Left forelimb (tissue), 1 donor: ENCODE data around the gene PCDHGA10.
"Not testable (repeated sequence)": the region's sequence is repeated elsewhere in the genome, so short reads cannot be mapped to it uniquely, and the experiment has no call there.

Experiments
- DNase-seq: peaks from one replicate; pipeline ENCODE4 v3.0.0-alpha.2; 2018; ENCODE audit warnings: low spot score

PCDHGA10 gene

GRCh38 chr5:141412854-141413539 is at the start of gene PCDHGA10:
Gene PCDHGA10 (plus strand): TSS chr5:141412987. CDS start chr5:141413176, 189 bp downstream.
- no peak for DNase-seq

- DNase-seq = no peak
Measured at GRCh38 chr5:141363952-141364660, 48.7 kb upstream of the PCDHGA10 start, which contains the start of gene PCDHGA5. Gene PCDHGA5 (plus strand): TSS chr5:141364162. CDS start chr5:141364331, 169 bp downstream.

- no peak for DNase-seq
Measured at GRCh38 chr5:141366016-141366896, 46.5 kb upstream of the PCDHGA10 start.

GRCh38 chr5:141369994-141370848 is 42.6 kb upstream of the PCDHGA10 start, which contains the start of gene PCDHGB3:
Gene PCDHGB3 (plus strand): TSS chr5:141370242. CDS start chr5:141370395, 153 bp downstream.
- no peak for DNase-seq

- DNase-seq = no peak
Measured at GRCh38 chr5:141371572-141372475, 41.0 kb upstream of the PCDHGA10 start.

- no peak for DNase-seq
Measured at GRCh38 chr5:141373673-141374317, 39.0 kb upstream of the PCDHGA10 start, which contains the start of gene PCDHGA6. Gene PCDHGA6 (plus strand): TSS chr5:141373891. CDS start chr5:141374084, 193 bp downstream.

GRCh38 chr5:141374627-141375026 is 38.2 kb upstream of the PCDHGA10 start:
- no peak for DNase-seq

GRCh38 chr5:141375444-141376155 is 37.2 kb upstream of the PCDHGA10 start:
- DNase-seq = not testable (repeated sequence)

- DNase-seq = no peak
Measured at GRCh38 chr5:141382469-141383294, 30.1 kb upstream of the PCDHGA10 start, which contains the start of gene PCDHGA7. Gene PCDHGA7 (plus strand): TSS chr5:141382742. CDS start chr5:141382900, 158 bp downstream.

- no peak for DNase-seq
Measured at GRCh38 chr5:141383345-141383744, 29.4 kb upstream of the PCDHGA10 start.

- no peak for DNase-seq
Measured at GRCh38 chr5:141384471-141385267, 28.1 kb upstream of the PCDHGA10 start.

GRCh38 chr5:141387557-141388311 is 25.1 kb upstream of the PCDHGA10 start, which contains the start of gene PCDHGB4:
Gene PCDHGB4 (plus strand): TSS chr5:141387698. CDS start chr5:141387885, 187 bp downstream.
- not testable (repeated sequence) for DNase-seq

GRCh38 chr5:141388661-141389060 is 24.1 kb upstream of the PCDHGA10 start:
- DNase-seq = no peak

GRCh38 chr5:141389153-141390042 is 23.4 kb upstream of the PCDHGA10 start:
- no peak for DNase-seq
